Central memory CD4-positive, alpha-beta T cell (primary cell): ENCODE data around the gene CEND1.

Experiments
- DNase-seq: peaks from one replicate; pipeline ENCODE4 v3.0.0; 2022

CEND1 gene

DNA sequence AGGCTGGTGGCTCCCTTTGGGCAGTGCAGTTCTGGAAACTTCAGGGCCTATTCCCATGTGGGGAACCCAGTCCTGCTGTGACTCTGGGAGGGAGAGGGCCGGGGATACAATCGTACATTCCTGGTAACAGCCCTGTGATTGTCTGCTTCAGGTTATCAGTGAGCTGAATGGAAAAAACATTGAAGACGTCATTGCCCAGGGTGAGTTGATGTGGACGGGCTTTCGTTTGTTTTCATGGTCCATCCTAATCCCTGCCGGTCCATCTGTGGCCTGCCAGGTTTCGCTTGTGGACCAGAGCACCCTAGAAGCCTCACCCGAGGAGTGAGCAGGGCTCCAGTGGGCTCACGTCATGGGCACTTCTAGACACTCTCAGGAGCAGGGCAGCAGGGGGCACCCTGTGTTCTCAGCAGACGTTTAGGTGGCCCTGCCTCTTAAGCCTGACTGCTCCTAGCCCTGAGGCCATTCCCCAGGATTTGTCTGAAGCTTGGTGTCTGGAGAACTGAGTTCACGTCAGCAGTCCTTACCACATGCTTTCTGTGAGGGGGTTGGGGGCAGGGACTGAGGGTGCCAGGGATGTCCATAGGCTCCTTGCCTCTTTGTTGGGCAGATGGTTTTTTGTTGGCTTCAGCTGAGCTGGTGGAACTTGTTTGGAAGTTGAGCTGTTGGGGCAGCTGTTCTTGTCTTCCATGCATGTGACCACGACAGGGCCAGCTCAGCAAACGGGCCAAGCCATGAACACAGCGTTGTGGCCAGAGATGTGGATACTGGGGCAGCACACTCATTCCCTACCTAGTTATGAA, 21.8 kb upstream of the CEND1 start:
- no peak for DNase-seq

DNA sequence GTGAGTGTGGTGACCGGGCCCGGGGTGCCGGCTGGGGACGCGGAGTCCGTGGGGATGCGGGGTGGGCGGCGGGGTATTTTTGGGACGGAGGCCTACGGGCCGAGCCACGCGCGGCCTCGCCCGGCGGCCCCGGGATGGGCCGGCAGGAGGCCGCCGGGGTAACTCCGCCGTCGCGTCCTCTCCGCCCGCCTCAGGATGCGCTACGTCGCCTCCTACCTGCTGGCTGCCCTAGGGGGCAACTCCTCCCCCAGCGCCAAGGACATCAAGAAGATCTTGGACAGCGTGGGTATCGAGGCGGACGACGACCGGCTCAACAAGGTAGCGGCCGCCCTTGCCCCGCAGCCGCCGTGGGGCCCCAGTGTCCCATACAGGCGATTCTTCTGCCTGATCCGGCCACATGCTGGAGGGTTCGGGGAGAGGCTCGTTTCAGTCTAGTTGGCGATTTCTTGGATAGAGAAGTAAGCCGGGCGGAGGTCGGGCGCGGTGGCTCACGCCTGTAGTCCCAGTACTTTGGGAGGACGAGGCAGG, 20.2 kb upstream of the CEND1 start:
- no peak for DNase-seq

DNA sequence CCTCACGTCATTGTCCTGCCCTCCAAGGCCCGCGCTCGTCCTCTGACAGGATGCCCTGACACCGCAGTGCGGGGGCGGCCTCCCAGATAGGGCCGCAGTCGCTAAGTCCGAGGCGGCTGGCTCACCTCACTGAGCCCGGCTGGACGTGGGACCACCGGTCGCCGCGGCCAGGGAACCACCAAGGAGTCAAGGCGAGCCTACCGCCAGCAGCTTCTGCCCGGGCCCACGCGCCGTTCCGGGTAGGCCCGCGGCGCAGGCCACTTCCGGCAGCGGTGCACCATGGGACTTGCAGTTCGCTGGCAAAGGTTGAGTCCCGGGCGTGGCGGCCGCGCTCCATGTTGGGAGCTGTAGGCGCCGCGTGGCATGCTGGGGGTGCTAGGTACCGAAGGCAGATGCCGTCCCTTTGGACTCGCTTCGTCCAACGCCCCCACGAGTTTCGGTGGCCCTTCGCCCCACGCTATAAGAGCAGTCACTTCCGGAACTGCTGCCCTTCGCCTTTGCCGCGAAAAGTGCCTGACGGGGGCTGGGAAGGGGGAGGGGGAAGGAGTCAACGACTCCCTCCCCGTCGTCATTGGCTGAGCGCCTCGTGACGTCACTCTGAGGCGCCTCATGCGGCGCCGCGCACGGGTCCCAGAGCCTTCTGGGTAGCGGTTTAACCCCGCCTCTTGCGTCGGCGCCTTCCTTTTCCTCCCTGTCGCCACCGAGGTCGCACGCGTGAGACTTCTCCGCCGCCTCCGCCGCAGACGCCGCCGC, 19.6 kb upstream of the CEND1 start, which contains the start of gene RPLP2:
Gene RPLP2, plus strand, starts transcription at position 681 of the 753 bp plus-strand sequence. CDS start 268 bp downstream, outside the sequence.
- peak; percentile 96 for DNase-seq

DNA sequence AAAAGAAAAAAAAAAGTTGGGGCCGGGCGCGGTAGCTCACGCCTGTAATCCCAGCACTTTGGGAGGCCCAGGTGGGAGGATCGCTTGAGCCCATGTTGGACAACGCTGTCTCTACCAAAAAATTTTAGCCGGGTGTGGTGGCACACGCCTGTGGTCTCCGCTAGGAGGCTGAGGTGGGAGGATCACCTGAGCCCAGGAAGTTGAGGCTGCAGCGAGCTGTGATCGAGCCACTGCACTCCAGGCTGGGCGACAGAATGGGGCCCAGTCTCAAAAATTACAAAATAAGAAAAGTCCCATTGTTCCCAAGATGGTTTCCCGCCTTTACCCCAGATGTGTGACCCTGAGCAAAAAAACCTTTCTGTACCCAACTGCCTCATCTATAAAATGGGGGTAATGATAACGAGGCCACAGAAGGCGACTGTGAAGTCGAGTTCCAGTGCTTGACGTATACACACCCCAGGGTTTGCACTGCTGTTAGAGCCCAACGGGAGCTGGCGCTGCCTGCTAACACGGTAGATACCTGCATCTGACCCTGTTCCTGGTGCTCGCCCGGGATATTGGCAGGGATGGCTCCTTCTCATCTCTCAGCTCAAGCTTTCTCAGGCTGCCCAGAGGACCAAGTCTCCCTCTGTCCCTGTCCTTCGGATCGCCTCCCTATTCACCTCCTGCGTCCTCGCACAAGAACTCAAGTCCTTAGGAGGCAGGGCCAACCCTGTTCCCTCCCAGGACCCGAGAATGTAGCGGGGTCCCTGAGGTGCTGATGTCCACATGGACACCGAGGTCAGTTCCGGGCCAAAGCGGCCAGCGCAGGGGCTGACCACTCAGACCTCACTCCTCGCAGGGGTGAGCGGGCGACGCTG, 18.8 kb upstream of the CEND1 start:
- peak; percentile 50 for DNase-seq

DNA sequence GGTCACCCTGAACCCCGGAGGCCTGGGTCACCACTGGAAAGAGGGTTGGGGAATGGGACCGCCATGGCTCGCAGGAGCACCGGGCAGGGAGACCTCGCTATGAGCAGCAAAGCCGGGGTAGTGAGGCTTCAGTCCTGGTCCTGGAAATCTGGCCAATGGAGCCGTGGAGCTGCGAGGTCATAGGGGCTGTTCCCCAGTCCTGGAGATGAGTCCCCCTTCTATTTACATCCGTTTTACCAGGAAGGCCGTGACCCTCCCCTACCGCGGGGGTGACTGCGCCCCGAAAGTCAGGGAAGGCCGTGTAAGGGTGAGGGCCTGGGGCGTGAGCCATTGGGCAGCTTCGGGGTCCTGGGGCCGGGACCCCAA, 14.7 kb upstream of the CEND1 start:
- DNase-seq, result no peak

DNA sequence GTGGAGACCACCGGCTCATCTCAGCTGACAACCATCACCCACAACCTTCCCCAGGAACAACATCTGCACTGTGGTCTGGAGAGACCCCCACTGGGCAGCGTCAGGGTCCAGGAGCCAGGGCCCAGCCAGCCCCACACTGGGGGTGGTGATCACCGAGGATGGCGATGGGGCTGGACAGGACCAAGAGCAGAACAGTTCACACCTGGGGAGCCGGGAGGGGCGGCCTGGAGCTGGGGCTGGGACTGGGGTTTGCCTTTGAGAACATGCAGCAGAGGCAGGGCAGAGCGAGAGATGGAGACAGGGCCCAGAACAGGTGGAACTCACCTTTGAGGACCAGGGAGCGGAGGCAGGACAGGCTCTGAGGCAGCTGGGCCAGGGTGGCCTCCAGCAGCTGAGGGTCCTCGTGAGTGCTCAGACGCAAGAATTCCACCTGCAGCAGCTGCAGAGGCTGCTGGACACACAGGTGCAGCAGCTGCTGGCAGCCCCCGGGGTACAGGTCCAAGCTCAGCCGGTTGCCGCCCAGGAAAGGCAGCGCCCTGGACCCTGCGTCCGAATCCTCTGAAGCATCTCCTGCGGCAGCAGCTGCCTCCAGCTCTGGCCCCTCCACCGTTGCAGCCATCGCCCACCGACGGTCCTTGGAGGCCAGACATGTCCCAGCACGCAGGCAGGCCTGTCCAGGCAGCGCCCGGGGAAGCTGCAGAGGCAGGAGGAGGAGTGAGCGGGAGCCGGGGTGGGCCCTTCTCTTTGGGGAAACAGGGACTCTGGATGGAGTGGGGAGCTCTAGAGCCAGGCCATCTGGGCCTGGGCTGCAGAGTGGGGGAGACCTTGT, 14.1 kb upstream of the CEND1 start:
- DNase-seq, result no peak

DNA sequence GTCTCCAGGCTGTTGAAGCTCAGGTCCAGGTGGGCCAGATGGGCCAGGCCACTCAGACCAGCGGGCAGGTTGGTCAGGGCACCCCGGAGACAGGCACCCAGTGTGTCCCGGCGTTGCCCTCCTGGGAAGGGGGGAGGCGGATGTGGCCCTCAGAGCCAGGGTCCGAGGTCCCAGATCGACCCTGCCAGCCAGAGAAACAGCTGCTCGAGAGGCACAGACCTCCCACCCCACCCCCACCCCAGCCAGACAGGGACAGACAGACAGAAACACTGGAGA, 13.5 kb upstream of the CEND1 start:
- no peak for DNase-seq

DNA sequence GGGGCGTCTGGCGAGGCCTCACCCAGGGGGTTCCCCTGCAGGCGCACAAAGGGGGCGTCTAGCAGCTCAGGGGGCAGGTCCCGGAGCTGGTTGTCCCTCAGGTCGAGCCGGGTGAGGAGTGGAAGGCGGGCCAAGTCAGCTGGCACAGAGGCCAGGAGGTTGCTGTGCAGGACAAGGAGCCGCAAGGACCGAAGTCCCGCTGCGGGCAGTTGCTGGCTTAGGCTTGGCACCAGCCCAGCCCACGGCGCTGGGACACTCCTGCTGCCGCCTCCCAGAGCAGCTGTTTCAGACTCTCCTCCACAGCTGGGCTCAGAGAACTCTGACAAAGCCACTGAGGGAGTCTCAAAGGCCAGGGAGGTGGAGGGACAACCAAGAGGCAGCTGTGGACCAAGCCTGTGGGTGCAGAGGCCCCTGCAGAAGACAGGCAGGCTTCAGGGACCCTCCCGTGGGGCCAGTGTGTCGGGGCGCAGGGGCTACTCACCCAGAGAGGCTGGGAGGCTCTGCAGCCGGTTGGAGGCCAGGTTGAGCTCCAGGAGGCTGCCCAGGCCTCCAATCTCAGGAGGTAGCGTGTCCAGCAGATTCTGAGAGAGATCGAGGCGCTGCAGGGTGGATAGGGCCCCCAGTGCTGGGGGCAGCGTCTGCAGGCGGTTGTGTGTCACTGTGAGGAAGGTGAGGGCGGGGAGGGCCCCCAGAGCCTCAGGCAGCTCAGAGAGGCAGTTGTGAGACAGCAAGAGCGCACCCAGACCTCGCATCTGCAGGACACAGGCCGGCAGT, 13.0 kb upstream of the CEND1 start:
- no peak for DNase-seq

DNA sequence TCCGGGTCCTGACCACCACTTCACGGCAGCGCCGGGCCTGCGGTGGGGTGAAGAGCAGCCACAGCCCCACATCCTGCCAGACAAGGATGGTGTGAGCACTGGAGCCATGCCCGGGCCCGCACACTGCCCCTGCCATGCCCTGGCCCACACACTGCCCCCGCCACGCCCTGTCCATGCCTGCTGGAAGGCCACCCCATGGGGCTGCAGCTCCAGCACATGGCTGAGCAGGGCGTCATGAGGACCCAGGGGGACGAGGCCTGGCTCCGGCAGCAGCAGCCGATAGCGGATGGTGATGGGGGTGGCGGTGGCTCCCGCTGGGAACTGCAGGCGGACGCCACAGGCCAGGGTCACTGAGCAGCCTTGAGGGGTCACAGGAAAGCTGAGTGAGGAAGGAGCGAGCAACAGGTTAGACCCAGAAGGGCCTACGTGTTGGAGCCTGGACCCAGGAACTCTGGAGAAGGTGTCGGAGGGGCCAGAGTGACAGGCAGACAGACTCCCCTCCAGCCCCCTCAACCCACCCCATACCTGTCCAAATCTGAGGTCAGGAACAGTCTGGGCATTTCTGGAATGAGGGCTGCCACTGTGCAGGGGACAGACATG, 12.2 kb upstream of the CEND1 start:
- DNase-seq, result no peak

DNA sequence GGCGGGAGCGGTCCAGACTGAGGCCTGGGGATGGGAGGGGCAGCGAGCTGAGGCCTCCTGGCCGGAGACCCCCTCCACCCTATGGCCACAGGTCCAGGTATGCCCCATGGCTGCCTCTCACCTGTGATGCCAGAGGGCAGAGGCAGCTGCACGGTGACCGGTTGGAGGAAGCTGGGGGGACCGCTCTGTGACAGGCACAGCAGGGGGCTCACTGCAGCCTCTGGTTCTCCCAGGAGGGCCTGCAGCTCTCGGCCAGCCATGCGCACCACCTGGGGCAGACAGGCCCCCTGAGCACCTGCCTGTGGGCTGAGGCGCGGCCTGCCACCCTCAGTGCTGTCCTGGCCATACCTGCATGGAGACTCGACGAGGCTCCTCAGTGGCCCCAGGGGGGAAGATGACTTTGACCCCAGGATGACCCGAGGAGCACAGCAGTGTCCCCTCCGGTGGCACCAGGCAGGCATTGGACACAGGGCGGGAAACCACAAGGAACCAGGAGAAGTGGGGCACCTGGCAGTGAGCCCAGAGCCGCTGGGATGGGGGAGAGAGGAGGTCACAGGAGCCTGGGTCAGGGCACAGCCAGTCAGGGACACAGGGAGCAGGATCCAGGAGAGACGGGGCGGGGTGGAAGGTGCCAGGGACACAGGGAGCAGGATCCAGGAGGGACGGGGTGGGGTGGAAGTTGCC, 11.3 kb upstream of the CEND1 start:
- DNase-seq, result no peak

DNA sequence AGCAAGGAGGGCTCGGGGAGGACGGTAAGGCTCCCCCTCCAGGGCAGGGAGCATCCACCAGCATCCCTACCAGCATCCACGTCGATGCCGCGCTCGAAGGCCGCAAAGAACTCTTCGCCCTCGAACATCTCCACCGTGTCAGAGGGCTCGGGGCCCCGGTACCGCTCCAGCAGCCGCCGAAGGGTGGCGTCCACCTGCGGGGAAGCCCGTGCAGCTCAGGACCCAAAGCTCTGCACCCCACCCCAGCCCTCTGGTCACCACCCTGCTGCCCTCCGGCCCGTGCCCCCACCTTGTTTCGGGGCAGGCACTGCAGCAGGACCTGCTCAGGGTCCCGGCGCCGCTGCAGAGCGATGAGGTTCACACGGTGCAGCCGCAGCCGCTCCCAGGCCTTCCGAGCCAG, 10.6 kb upstream of the CEND1 start:
- no peak for DNase-seq

DNA sequence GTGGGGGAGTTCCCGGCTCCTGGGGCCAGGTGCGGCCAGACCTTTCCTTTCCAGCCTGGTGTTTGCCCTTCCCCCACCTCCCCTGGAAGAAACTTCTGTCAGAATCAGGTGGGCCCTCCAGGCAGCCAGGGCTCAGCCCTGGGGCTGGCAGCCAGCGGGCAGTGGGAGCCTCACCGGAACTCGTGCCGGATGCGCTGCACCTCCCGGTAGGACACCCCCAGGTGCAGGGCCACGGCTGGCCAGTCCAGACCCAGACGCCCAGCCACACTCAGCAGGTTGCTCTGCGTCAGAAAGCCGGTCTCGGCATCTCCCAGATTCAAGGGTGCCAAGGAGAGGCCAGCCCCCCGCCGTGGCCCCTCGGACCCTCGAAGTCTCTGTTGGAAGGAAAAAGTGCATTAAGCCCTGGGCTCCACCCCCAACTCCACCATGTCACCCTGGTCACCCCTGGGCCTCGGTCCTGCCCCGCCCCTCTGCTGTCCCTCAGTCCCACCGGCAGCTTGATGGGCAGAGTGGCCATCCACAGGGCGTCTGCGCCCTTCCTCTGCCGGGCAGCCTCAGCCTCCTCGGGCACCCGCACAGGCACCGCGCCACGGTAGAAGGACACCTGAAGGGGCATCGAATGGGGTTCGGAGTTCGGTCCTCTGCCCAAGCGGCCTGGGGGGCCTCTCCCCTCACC, 9.9 kb upstream of the CEND1 start:
- no peak for DNase-seq

DNA sequence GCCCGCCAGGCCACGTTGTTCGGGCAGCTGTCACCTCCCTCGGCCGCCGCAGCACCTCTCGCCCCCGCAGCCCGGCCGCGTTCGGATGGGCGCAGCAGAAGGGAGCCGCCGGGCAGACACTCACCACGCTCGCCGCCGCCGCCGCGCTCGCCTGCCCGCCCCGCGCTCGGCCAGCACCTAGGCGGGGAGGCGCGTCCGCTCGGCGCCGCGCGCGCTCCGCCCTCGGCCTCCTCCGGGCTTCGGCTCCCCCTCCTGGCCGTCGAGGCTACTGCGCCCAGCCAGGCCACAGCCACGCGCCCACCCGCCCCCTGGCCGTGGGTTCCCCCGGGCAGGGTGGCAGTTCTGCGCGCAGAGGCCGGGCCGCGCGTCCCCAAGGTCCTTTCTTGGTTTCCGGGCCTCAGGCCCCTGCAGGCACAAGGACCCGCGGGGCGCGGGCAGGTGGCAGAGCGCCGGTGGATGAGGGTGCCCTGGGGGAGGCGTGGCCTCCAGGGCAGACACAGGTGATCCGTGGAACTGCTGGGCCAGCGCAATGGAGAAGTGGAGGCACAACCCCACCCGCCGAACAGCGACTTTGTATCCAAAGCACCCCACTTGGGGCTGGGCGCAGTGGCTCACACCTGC, 8.3 kb upstream of the CEND1 start, which contains the start of gene SLC25A22:
Gene SLC25A22, minus strand, starts transcription at position 189 of the 621 bp plus-strand sequence. CDS start 3,275 bp downstream, outside the sequence.
- peak; percentile 80 for DNase-seq

DNA sequence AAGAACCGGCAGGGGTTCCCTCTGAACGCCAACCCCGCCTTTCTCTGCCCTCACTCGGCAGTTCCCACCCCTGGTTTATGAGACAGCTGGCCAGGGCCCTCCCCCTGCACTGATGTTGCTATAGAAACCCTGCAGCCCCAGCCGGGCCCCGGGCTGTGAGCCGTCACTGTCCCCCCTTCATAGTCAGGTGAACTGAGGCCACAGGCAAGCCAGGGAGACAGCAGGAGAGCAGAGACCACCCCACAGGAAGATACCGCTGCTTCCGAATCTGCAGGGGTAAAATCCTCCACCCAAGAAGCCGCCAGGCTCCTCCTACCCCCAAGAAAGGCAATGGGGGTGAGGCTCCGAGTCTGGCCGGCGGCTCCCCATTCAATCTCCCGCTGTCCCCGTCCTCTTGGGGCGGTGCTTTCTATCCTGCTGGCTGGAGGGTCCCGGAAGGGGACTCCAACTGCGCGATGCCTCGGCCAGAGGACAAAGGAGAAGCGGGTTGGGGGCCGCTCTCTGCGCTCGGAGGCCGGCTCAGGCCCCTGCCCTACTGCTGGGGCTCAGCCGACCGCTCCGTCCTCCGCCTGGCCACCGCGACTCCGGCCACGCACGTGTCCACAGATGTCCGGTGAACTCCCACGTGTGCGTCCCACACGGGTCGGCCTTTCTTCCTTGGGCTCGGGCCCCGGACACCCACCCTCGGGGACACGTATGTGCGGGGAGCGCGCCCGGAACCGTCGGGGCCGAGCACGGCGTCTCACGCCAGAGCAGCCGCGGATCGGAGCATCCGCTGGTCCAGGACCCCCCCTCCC, 7.6 kb upstream of the CEND1 start:
- DNase-seq, result peak; percentile 72

DNA sequence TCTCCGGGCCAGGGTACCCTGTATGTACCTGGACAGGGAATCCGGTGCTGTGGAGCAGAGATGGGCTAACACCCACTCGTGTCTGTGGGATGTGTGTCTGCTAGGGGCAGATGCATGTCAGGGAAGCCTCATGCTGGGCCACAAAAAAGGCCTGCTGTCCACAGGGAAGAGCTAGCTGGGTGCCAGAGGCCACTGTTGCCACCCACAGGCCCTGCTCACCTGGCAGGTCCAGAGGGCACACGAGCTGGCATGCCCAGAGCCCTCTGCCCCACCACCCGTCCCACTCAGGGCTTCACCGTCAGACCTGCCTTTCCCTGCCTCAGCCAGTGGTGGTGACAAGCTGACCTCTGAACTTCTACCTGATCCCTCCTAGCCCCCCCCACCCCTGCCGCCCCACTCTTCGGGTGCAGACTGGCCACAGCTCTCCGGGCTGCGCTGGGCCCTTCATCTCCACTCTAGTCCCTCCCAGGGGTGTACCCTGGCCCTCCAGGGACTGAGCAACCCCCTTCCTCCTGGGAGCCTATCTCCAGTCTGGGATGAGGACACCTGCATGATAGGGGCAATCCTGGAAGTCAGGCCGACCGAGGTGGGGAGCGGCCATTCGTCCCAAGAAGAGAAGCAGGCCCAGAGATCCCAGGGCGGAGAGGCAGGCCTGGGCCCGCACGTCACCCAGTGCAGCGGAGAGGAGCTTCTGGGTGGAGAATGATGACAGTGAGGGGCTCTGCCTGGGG, 6.8 kb upstream of the CEND1 start:
- no peak for DNase-seq

DNA sequence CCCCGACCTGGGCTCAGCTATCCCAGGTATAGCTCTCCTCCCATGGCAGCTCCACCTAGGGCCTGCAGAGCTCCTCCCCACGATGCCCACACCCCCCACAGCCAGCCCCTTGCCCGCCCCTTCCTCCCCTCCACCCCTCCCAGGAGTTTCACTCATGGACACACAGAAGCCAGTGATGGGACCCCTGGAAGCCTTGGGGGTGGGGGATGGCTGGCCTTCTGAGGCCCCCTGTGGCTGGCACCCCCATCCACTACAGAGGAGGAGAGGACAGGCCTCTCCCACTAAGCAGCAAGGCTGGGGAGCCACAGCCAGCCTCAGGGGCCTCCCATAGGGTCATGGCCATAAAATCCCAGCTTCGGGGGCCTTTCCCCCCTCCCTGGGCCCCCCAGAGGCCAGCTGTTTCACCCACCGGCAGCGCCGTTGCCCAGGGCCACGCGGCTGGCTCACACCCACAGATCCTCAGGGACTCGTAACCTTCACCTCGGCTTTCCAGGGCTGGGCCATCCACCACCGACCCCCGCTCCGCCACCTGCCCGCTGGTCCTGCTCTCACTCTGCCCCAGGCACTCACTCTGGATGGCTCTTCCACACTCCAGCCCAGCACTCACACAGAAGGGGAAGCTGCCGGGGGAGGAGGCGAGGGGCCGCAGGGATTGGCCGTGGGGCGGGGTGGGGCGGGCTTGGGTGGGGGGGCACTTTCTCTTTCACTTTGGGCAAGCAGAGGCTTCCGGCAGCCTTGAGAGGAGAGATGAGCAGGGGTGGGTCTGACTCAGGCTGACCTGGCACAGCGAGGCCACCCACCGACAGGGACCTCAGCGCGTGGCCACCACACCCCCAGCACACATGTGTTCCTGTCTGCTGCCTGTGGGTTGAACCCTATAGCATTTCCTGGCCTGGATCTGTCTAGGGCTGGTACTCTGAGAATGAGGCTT, 6.0 kb upstream of the CEND1 start:
- DNase-seq, result peak; percentile 71
